NT2/D1 (cell line): ENCODE measurements around the gene SEC14L5.

Source experiments
- DNase-seq: peaks from one replicate; pipeline ENCODE4 v3.0.0-alpha.2; 2011; ENCODE audit warnings: low read depth, low spot score
- H3K27me3 ChIP-seq: 2 replicates; pipeline ENCODE4 v1.6.0; 2011; ENCODE audit warnings: mild to moderate bottlenecking; ENCODE audit not compliant: insufficient read length, insufficient read depth
- H3K36me3 ChIP-seq: 2 replicates; pipeline ENCODE4 v1.6.1; 2011; ENCODE audit warnings: mild to moderate bottlenecking, low read length, mixed read lengths; ENCODE audit not compliant: insufficient read depth, insufficient read length
- H3K4me1 ChIP-seq: 2 replicates; pipeline ENCODE4 v1.5.1; 2011; ENCODE audit not compliant: insufficient read depth, insufficient read length
- H3K4me3 ChIP-seq: 2 replicates; pipeline ENCODE4 v1.5.1; 2011; ENCODE audit warnings: low read depth; ENCODE audit not compliant: insufficient read length
- H3K9ac ChIP-seq: 2 replicates; pipeline ENCODE4 v1.6.0; 2011; ENCODE audit warnings: low read depth; ENCODE audit not compliant: insufficient read length
- H3K9me3 ChIP-seq: 2 replicates; pipeline ENCODE4 v1.5.1; 2011; ENCODE audit warnings: mild to moderate bottlenecking, low read length; ENCODE audit not compliant: insufficient read depth
- SUZ12 ChIP-seq: IDR thresholded peaks from 2 replicates; pipeline ENCODE4 v1.6.1; 2011; ENCODE audit not compliant: insufficient read length, insufficient read depth; ENCODE audit errors: extremely low read depth
- YY1 ChIP-seq: IDR thresholded peaks from 2 replicates; pipeline ENCODE4 v1.6.1; 2011; ENCODE audit not compliant: insufficient read length, insufficient read depth
- ZNF274 ChIP-seq: IDR thresholded peaks from 2 replicates; pipeline ENCODE4 v1.6.1; 2011; ENCODE audit warnings: mild to moderate bottlenecking, low read depth, low read length

The SEC14L5 gene

DNA sequence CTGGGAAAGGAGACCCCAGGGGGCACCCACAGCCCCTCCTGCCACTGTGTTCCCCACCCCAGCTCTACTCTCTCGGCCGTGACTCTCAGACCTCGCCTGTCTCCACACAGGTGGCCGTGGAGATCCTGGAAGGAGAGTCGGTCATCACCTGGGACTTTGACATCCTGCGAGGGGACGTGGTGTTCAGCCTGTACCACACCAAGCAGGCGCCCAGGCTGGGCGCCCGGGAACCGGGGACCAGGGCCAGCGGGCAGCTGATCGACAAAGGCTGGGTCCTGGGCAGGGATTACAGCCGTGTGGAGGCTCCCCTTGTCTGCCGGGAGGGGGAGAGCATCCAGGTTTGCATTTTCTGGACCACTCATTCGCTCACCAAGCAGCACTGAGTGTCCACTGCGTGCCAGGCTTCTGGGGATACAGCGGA lies 50.2 kb downstream of the SEC14L5 start:
- Histone ChIP-seq H3K9ac (no peak overlapping the region), H3K27me3 (no peaks in the 10 kb centered on the region), H3K36me3 (no peaks in the 10 kb centered on the region), H3K9me3 (no peaks in the 10 kb centered on the region), H3K4me3 (no peak overlapping the region), H3K4me1 (peaks cover 20% of the 10 kb centered on the region)
- no peak for DNase-seq
- TF ChIP-seq ZNF274, result no peak
- TF ChIP-seq YY1, result no peak
- no peak for TF ChIP-seq SUZ12

GRCh38 chr16:5010576-5011329 lies 52.6 kb downstream of the SEC14L5 start:
- Histone ChIP-seq H3K9ac (peak overlapping the region; percentile 32), H3K9me3 (no peaks in the 10 kb centered on the region), H3K36me3 (no peaks in the 10 kb centered on the region), H3K4me1 (peaks cover 24% of the 10 kb centered on the region), H3K4me3 (no peak overlapping the region), H3K27me3 (no peaks in the 10 kb centered on the region)
- no peak for DNase-seq
- TF ChIP-seq SUZ12 (no peak), YY1 (no peak), ZNF274 (no peak)

DNA sequence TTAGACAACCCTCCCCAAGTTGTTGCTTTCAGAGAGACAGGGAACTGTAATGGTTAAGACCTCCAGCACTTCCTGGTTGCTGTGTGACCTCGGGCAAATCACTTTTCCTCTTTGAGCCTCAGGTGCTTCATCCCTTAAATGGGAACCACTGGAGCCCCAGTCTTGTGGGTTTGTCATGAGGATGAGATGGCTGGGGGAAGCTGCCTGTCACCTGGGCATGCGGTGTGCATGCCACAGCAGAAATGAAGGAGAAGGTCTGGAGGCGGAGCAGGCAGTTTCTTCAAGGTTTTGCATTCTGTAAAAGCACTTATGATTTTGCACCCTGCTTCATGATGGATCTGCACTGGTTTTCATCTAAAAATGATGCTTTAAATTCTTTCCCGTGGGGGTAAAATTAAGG lies 53.5 kb downstream of the SEC14L5 start:
- no peak for TF ChIP-seq YY1
- TF ChIP-seq SUZ12, result no peak
- TF ChIP-seq ZNF274, result no peak
- H3K27me3 ChIP-seq, result no peaks in the 10 kb centered on the region
- H3K4me3 ChIP-seq, result no peak overlapping the region
- H3K36me3 ChIP-seq, result no peaks in the 10 kb centered on the region
- no peak for DNase-seq
- peaks cover 20% of the 10 kb centered on the region for H3K4me1 ChIP-seq
- H3K9ac ChIP-seq, result no peak overlapping the region
- H3K9me3 ChIP-seq, result no peaks in the 10 kb centered on the region

GRCh38 chr16:5012887-5013286 lies 54.8 kb downstream of the SEC14L5 start:
- H3K4me1 ChIP-seq, result peaks cover 14% of the 10 kb centered on the region
- no peak for DNase-seq
- H3K27me3 ChIP-seq, result no peaks in the 10 kb centered on the region
- H3K36me3 ChIP-seq, result no peaks in the 10 kb centered on the region
- TF ChIP-seq ZNF274 (no peak), YY1 (no peak)
- no peak overlapping the region for H3K4me3 ChIP-seq
- no peaks in the 10 kb centered on the region for H3K9me3 ChIP-seq
- no peak overlapping the region for H3K9ac ChIP-seq

DNA sequence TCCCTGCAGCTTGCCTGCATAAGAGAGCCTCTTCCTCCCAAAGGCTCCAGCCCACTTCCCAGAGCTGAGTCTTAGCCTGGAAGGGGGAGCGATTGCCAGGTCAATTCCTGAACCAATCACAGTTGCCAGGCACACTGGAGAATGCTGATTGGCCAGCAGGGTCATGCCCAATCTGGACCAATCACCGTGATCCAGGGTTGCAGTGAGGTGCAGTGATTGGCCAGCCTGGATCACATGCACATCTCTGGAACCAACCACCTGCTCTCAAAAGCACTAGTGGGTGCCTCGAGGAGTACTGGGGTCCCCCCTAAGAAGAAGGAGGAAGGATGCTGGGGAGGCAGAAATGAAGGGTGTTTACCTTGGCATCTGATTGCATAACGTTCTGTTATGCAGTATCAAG lies 57.2 kb downstream of the SEC14L5 start:
- Histone ChIP-seq H3K36me3 (no peaks in the 10 kb centered on the region), H3K4me3 (no peak overlapping the region), H3K4me1 (peaks cover 14% of the 10 kb centered on the region), H3K9me3 (no peaks in the 10 kb centered on the region), H3K9ac (no peak overlapping the region), H3K27me3 (no peaks in the 10 kb centered on the region)
- no peak for TF ChIP-seq ZNF274
- no peak for TF ChIP-seq YY1
- no peak for TF ChIP-seq SUZ12
- no peak for DNase-seq

DNA sequence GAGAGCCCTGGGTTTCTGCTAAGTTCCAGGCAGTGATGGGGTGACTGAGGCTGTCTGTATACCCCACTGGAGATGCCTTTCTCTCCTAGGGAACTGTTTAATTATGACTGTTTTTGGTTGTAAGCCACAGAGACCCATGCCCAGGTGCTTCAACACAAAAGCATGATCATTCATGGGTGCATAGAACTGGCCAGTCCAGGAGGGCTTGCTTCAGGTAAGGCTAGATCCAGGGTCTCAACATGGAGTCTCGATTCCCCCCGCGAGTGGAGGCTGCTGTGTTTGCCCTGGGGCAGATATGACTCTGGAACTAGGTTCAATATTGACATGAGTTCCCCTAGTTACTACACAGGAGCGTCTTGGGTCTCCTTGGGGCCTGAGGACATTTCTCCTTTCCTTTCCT lies 57.8 kb downstream of the SEC14L5 start:
- TF ChIP-seq YY1, result no peak
- TF ChIP-seq ZNF274, result no peak
- no peak for TF ChIP-seq SUZ12
- no peak for DNase-seq
- no peaks in the 10 kb centered on the region for H3K9me3 ChIP-seq
- peaks cover 12% of the 10 kb centered on the region for H3K4me1 ChIP-seq
- no peak overlapping the region for H3K4me3 ChIP-seq
- no peaks in the 10 kb centered on the region for H3K27me3 ChIP-seq
- H3K36me3 ChIP-seq, result no peaks in the 10 kb centered on the region
- H3K9ac ChIP-seq, result no peak overlapping the region

- Histone ChIP-seq H3K4me3 (no peak overlapping the region), H3K36me3 (no peaks in the 10 kb centered on the region), H3K9me3 (no peaks in the 10 kb centered on the region), H3K27me3 (no peaks in the 10 kb centered on the region), H3K4me1 (peaks cover 11% of the 10 kb centered on the region), H3K9ac (no peak overlapping the region)
- TF ChIP-seq ZNF274 (no peak), YY1 (no peak), SUZ12 (no peak)
- no peak for DNase-seq
Measured at GRCh38 chr16:5016967-5017677, 59.0 kb downstream of the SEC14L5 start.
